OCI-LY1 (cell line): ENCODE results near the gene KPTN.

Experiments used
- EZH2 ChIP-seq: fragments of 200-600 bp; sonication (generic), shearing (Covaris generic); IDR thresholded peaks from 2 replicates; pipeline ENCODE4 v1.8.0; 2017; ENCODE audit warnings: borderline replicate concordance, mixed run types, mild to moderate bottlenecking, antibody characterized with exemption, low read length, moderate library complexity, mixed read lengths
- TF ChIP-seq, protein P1 (sequence below): fragments of 200-600 bp; sonication (generic), shearing (Covaris generic); IDR thresholded peaks from 2 replicates; pipeline ENCODE4 v1.5.1; 2017; ENCODE audit warnings: mild to moderate bottlenecking, antibody characterized with exemption, low read length, moderate library complexity, mixed read lengths

DNA sequence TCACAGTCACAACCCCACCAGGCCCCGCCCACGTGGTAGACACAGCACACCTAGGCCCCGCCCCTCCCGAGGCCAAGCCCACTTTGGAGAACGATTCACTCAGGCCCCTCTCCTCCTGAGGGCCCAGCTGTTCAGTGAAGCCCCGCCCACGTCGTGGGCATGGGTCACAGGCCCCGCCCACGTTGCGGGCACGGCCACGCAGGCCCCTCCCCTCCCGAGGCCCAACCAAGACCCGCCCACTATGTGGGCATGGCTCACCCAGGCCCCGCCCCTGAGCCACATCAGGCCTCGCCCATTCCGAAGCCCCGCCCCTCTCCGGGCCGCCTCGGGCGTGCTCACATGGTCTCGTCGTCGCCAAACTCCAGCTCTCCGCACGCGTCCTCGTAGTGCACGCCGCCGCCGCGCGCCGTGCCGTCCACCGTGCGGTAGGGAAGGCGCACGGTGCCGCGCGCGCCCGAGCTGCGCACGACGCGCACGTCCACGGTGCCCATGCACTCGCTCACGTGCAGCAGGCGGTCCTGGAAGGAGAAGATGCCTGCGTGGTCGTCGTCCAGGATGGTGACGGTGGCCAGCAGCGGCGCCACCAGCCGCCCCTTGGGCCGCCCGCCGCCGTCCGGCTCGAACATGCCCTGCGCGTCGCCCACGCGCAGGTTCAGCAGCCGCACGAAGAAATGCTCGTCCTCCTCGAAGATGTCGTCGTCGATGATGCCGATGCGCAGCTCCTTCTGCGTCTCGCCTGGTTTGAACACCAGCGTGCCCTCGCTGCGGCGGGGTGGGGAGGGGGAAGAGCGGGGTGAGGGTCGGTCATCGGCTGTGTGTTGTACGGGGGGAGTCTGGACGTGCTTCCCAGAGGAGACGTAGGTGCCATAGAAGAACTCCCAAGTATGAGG lies 36.3 kb downstream of the KPTN start:
- TF ChIP-seq EZH2, result no peak
- TF ChIP-seq, protein P1, sequence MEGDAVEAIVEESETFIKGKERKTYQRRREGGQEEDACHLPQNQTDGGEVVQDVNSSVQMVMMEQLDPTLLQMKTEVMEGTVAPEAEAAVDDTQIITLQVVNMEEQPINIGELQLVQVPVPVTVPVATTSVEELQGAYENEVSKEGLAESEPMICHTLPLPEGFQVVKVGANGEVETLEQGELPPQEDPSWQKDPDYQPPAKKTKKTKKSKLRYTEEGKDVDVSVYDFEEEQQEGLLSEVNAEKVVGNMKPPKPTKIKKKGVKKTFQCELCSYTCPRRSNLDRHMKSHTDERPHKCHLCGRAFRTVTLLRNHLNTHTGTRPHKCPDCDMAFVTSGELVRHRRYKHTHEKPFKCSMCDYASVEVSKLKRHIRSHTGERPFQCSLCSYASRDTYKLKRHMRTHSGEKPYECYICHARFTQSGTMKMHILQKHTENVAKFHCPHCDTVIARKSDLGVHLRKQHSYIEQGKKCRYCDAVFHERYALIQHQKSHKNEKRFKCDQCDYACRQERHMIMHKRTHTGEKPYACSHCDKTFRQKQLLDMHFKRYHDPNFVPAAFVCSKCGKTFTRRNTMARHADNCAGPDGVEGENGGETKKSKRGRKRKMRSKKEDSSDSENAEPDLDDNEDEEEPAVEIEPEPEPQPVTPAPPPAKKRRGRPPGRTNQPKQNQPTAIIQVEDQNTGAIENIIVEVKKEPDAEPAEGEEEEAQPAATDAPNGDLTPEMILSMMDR, result no peak
